Kidney glomerular epithelial cell (primary cell): Measurements from ENCODE around the gene VAV2.

ENCODE experiments used
- DNase-seq: peaks from one replicate; lab custom pipeline; 2025; lab: John Stamatoyannopoulos, UW

The VAV2 gene, protein sequence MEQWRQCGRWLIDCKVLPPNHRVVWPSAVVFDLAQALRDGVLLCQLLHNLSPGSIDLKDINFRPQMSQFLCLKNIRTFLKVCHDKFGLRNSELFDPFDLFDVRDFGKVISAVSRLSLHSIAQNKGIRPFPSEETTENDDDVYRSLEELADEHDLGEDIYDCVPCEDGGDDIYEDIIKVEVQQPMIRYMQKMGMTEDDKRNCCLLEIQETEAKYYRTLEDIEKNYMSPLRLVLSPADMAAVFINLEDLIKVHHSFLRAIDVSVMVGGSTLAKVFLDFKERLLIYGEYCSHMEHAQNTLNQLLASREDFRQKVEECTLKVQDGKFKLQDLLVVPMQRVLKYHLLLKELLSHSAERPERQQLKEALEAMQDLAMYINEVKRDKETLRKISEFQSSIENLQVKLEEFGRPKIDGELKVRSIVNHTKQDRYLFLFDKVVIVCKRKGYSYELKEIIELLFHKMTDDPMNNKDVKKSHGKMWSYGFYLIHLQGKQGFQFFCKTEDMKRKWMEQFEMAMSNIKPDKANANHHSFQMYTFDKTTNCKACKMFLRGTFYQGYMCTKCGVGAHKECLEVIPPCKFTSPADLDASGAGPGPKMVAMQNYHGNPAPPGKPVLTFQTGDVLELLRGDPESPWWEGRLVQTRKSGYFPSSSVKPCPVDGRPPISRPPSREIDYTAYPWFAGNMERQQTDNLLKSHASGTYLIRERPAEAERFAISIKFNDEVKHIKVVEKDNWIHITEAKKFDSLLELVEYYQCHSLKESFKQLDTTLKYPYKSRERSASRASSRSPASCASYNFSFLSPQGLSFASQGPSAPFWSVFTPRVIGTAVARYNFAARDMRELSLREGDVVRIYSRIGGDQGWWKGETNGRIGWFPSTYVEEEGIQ

GRCh38 chr9:133991964-133992779, at the start of gene VAV2:
VAV2 (minus strand) TSS chr9:133992324; CDS start chr9:133992278, 46 bp downstream.
- DNase-seq = no peak

GRCh38 chr9:134041649-134041962, 49.5 kb upstream of the VAV2 start:
- DNase-seq = no peak

DNA sequence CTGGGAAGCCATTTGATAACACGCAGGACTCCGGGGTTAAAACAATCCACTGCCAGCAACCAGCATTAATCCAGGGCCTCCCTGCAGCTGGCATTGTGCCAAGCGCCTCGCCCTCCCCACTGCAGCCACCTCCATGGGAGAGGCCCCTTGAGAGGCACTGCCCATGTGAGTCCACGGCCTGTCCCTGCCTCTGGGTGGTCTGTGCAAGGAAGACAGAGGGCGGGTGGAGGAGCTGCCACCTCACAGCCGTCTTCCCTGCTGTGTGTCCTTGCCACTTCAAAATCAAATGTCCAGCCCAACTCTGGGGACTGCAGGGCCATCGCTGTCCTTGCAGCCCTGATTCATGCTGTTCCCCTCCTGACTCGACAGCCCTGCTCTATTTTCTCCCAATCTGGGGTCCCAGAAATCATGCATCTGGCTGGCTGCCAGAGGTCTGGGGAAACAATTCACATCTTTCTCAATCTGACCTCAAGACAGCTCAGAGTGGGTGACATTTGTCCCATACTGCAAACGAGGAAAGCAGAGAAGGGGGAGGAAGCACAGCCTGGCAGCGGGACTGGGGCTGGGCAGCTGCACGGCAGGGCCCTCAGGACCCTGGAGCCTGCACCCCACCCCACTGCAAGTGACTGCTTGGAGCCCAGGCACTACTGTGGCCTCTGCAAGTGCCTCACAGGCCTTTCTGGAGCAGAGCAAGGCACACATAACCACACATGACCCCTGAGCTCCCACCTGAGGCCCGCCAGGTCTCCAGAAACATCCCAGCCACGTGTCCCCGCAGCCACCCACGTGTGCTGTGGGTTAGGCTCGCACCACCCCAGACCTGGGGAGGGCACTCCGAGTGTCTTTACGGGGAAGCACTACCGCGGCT, 48.9 kb upstream of the VAV2 start:
- no peak for DNase-seq

DNA sequence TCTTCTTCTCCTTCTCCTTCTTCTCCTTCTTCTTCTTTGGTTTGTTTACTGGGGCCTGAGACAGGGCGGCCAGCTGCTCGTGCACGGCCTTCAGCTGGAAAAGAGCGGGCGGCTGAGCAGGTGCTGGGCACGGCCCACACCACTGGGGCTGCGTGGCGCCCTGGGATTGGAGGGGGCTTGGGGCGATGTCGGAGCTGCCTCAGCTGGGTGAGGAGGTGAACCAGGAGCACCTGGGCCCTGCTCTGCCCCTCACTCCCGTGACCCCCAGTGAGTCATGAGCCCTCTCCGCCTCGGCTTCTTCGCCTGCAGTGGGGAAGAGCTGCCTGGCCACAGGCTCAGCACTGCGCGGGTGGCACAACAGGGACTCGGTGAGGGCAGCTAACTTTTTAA, 48.0 kb upstream of the VAV2 start:
- no peak for DNase-seq

GRCh38 chr9:134039386-134040175, 47.5 kb upstream of the VAV2 start:
- DNase-seq = no peak

DNA sequence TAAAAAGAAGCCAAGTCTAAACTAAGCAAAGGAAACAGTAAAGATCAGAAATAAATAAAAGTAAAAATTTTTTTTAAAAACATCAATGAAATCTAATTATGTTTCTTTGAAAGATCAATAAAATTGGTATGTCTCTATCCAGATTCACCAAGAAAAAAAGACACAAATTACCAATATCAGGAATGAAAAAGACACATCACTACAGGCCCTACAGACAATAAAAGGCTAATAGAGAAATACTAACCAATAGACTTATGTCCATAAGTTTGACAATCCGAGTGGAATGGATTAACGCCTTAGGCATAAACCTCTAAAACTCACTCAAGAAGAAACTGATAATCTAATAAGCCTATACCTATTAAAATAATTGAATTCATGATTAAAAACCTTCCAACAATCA, 45.5 kb upstream of the VAV2 start:
- DNase-seq = no peak

- no peak for DNase-seq
Observed at GRCh38 chr9:134036130-134036529, 44.0 kb upstream of the VAV2 start.

GRCh38 chr9:134035041-134036039, 43.2 kb upstream of the VAV2 start:
- DNase-seq = no peak

GRCh38 chr9:134034215-134035040, 42.3 kb upstream of the VAV2 start:
- no peak for DNase-seq

- DNase-seq = no peak
Observed at GRCh38 chr9:134033516-134034214, 41.5 kb upstream of the VAV2 start.

DNA sequence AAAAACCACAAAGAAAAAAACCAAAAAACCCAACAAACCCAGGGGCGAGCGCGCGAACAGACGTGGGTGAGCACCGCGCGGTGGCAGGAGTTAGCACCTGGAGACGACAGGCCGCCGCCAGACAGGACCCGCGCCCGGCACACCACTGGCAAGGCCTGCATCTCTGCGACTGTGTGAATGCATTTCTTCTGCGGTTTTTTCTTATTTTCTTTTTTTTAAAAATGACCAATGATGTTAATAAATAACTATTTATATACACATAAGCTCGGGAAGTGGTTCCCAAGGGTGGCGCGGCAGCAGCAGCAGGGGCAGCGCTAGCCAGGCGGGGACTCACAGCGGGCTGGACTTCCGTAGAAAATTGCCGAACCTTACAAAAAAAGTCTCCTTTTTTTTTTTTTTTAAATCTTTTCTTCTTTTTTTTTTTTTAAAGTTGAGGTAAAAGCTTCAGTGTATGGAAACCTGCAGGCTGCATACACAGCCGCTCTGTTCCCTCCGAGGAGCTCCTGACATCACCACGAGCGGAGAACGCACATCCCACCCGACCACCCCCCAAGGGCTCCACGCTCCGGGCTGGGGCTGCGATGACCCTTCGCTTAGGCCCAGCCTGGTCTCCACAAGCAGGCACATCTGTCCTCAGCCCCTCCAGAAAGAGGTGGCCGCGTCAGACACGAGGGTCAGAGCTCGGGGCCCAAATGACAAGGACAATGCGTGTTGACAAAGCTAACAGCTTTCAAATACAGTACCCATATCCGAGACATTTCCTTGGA, 40.5 kb upstream of the VAV2 start:
- no peak for DNase-seq

DNA sequence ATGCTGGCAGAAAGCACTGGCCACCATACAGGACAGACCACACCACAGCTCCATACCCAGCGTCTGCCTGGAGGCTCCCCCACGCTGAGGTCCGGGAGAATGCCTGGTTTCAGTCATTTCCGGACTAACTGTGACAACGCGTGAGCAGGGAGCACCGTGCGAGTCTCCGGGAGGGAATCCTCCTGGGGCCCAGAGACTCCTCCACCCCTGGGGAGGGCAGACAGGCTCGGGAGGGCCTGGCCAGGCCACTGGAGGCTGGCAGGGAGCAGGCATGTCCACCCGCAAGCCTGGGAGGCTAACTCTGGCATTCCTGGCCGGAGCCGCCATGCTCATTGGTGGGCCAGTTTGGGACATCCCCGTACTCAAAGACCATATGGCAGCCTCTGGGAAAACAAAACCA, 39.7 kb upstream of the VAV2 start:
- no peak for DNase-seq

DNA sequence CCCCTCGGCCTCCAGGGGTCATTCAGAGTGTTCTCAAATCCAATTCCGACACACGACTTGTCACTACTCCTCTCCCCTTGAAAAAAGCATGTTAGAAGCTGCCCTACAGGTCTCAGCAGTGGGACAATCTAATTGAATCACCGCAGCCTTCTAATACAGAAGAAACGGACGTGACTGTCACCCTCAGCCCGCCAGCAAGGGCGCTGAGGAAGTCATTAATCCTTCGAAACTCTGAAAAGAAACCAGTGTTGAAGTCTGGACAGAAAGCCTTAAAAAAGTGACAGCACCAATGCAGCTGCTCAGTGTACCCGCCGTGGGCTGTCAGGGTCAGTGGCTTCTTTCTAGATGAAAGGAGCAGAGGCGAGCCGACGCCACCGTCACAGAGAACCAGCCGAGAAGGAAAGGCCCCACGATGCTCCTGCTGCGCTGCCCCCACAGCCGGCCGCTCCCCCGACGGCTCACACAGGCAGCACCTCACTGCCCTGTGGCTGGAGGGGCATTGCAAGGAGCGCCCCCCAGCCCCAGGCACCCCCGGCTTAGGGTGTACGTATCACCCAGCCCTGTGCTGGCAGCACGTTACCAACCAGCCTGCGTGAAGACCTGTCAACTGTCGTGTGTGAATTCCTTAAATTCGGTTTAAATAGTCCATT, 38.8 kb upstream of the VAV2 start:
- DNase-seq = no peak

DNA sequence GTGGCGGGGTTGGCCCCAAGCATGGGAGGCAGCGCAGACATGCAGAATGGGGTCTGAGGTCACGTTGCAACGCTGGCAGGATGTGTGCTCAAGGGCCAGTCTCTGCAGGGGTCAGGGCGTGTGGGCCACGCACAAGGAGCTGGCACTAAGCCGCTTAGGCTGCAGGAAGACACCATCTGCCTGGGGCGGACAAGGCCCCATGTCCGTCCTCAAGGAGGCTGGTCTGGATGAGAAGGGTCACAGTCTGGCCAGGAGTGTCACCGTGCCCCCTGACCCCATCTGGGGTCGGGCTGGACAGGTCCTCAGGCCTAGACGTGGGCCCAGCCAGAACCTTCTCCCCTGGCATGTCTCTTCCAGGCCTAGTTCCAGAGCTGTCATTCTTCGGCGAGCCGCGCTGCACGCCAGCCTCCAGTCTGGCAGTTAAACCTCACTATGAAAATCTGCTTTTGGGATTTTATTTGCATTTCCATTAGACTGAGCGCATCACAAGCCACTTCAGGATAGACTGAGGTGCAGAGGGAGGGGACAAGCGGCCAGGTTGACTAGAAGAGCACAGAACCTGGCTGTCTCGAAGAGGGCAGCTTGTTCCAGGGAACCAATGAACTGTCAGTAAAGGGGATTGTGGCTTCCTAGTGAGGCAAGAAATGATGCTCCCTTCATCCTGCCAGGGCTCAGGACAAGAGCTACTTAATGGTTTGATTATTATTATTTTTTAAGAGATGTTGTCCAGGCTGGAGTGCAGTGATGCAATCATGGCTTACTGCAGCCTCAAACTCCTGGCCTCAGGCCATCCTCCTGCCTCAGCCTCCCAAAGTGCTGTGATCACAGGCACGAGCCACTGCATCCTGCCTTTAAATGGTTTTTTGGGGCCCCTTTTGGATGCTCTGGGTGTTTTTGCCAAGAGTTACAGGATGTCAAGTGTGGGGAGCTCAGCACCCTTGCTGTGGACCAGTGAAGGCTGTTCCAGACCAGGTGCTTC, 37.4 kb upstream of the VAV2 start:
- DNase-seq = no peak

GRCh38 chr9:134028575-134029247, 36.6 kb upstream of the VAV2 start:
- no peak for DNase-seq
